22Rv1 (cell line): Measurements from ENCODE around the gene NCAM2.

Experiments
- CTCF ChIP-seq: fragments of 450-650 bp; IDR thresholded peaks from 2 replicates; pipeline ENCODE4 v1.5.1; 2017; ENCODE audit warnings: mild to moderate bottlenecking
- ZFX ChIP-seq: fragments of 450-650 bp; IDR thresholded peaks from 2 replicates; pipeline ENCODE4 v1.6.1; 2017; ENCODE audit warnings: antibody characterized with exemption, borderline replicate concordance

GRCh38 chr21:21464684-21465083 is 466.5 kb downstream of the NCAM2 start:
- TF ChIP-seq CTCF (no peak), ZFX (no peak)
